ENCODE results near the gene NEDD4L.

Gene NEDD4L

DNA sequence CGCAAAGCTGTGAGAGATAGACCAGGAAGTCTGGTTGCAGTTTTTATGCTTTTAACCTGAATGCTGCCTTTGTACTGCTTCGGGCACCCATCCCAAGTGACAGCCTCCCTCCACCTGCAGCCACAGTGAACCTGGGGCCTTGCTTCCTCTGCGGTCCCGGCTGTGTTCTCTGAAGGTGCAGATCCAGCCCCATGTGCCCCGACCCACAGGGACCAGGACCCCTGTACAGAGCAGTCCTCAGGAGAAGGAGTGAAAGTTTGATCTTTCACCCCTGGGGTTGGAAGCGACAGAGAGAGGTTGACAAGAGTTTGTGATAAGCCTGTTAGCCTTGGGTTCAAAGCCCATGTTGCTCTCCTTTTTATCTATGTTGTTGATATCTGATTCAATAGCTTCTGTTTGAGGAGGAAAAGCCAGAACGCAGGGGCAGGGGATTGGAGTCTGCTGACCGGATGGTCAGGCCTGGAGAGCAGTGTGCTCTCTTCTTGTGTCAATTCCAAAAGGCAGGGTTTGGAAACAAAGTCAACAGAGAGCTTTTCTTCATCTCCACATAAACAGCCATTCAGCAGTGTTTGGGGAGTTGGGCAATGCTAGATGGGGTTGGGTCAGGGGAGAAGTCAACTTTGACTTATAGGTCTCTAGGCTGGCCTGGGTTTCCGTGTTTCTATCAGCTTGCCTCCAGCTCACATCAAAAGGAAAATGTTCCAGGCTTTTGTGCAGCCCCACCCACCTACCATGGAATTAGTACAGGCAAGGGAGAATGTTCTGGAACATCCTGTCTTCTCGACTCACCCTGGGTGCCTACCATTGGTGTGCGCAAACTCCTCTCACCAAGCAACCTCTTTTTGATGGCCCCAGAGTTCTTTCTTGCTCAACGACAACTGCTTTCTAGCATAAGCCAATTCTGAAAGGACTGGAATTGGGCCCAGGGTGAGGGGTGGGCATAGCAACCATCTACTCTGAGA lies 369.9 kb downstream of the NEDD4L start:
- peaks cover 29% of the 10 kb centered on the region for H3K4me1 ChIP-seq (ENCODE audit: control insufficient read depth, insufficient read depth, low read length)
- H3K9ac ChIP-seq (ENCODE audit: low read depth, low read length): no peak overlapping the region
- H3K4me2 ChIP-seq (ENCODE audit: low read length): no peak overlapping the region
- H3K9me3 ChIP-seq (replicated peaks; ENCODE audit: low read length): no peaks in the 10 kb centered on the region
- no peak overlapping the region for H3K4me3 ChIP-seq (ENCODE audit: low read length)
- H3K36me3 ChIP-seq (ENCODE audit: insufficient read depth, low read length): no peaks in the 10 kb centered on the region
- peaks cover 10% of the 10 kb centered on the region for H3K27me3 ChIP-seq (ENCODE audit: control insufficient read depth, insufficient read depth, low read length)

DNA sequence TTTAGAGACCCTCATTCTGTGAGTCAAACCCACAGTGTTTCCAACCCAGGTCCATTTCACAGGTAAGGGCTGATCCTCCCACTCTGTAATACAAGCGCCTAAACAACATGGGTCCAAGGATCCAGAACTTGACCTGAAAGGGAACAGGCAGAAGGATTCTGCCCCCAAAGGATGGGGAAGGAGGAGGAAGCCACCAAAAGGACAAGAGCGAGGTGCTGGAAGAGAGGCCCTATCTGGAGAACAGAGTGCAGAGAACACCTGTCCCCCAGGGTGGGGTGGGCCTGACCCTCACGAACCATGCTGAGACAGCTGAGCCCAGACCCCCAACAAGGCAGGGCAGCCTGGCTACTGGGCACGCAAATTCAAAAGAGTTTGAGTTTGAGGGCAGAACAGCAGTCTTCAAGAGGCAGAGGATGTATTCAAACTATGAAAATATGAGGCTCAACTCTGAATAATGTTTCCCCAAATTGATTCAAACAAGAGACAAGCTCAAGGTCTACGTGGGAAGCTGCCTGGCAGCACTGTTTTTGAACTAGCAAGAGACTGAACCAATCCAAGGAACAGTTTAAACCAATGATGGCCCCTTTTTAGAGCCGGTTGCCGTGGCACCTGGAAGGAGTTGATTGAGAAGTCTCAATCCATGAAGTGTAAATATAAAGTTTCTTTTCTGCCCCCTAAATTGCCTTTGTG lies 372.1 kb downstream of the NEDD4L start:
- Histone ChIP-seq H3K4me2 (ENCODE audit: low read length) (peak overlapping the region; percentile 64), H3K4me3 (ENCODE audit: low read length) (no peak overlapping the region), H3K9me3 (replicated peaks; ENCODE audit: low read length) (no peaks in the 10 kb centered on the region), H3K9ac (ENCODE audit: low read depth, low read length) (no peak overlapping the region), H3K27me3 (ENCODE audit: control insufficient read depth, insufficient read depth, low read length) (peaks cover 4% of the 10 kb centered on the region), H3K4me1 (ENCODE audit: control insufficient read depth, insufficient read depth, low read length) (peaks cover 29% of the 10 kb centered on the region), H3K36me3 (ENCODE audit: insufficient read depth, low read length) (no peaks in the 10 kb centered on the region)

- Histone ChIP-seq H3K9ac (ENCODE audit: low read depth, low read length) (no peak overlapping the region), H3K27me3 (ENCODE audit: control insufficient read depth, insufficient read depth, low read length) (peaks cover 4% of the 10 kb centered on the region), H3K9me3 (replicated peaks; ENCODE audit: low read length) (no peaks in the 10 kb centered on the region), H3K36me3 (ENCODE audit: insufficient read depth, low read length) (no peaks in the 10 kb centered on the region), H3K4me3 (ENCODE audit: low read length) (no peak overlapping the region), H3K4me1 (ENCODE audit: control insufficient read depth, insufficient read depth, low read length) (peaks cover 29% of the 10 kb centered on the region), H3K4me2 (ENCODE audit: low read length) (peak overlapping the region; percentile 64)
Measured at GRCh38 chr18:58416704-58417683, 373.0 kb downstream of the NEDD4L start.

- Histone ChIP-seq H3K4me2 (ENCODE audit: low read length) (peak overlapping the region; percentile 55), H3K27me3 (ENCODE audit: control insufficient read depth, insufficient read depth, low read length) (peaks cover 4% of the 10 kb centered on the region), H3K36me3 (ENCODE audit: insufficient read depth, low read length) (no peaks in the 10 kb centered on the region), H3K9ac (ENCODE audit: low read depth, low read length) (no peak overlapping the region), H3K4me3 (ENCODE audit: low read length) (no peak overlapping the region), H3K4me1 (ENCODE audit: control insufficient read depth, insufficient read depth, low read length) (peaks cover 29% of the 10 kb centered on the region), H3K9me3 (replicated peaks; ENCODE audit: low read length) (no peaks in the 10 kb centered on the region)
Measured at GRCh38 chr18:58417752-58418151, 373.7 kb downstream of the NEDD4L start.

DNA sequence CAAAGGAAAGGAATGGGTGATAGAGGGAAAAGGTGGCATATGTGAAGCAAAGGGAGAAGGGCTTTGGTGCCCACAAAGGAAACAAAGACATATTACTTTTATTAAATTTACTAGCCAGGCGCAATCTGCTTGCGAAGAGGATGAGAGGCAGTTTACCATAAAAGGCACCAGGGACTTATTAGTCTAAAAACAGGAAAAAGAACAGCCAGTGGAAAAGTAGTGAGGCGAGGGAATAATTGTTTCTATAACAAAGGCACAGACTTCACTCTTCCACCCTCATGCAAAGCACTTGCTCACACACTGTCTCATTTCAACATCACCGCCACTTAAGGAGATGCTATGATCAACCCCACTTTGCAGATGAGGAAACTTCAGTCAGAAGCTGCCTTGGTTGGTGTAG lies 374.3 kb downstream of the NEDD4L start:
- H3K27me3 ChIP-seq (ENCODE audit: control insufficient read depth, insufficient read depth, low read length): peaks cover 4% of the 10 kb centered on the region

DNA sequence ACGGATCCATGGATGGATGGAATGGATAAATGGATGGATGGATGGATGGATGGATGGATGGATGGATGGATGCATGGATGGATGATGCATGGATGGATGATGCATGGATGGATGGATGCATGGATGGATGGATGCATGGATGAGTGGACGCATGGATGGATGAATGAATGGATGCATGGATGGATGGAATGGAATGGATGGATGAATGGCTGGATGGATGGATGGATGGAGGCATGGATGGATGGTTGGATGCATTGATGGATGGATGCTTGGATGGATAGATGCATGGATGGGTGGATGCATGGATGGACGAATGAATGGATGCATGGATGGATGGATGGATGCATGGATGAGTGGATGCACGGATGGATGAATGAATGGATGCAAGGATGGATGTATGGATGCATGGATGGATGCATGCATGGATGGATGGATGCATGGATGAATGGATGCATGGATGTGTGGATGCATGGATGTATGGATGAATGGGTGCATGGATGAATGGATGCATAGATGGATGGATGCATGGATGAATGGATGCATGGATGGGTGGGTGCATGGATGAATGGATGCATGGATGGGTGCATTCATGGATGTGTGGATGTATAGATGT lies 375.7 kb downstream of the NEDD4L start:
- Histone ChIP-seq H3K4me2 (ENCODE audit: low read length) (no peak overlapping the region), H3K27me3 (ENCODE audit: control insufficient read depth, insufficient read depth, low read length) (no peaks in the 10 kb centered on the region), H3K4me3 (ENCODE audit: low read length) (no peak overlapping the region), H3K9ac (ENCODE audit: low read depth, low read length) (no peak overlapping the region), H3K9me3 (replicated peaks; ENCODE audit: low read length) (no peaks in the 10 kb centered on the region), H3K4me1 (ENCODE audit: control insufficient read depth, insufficient read depth, low read length) (peaks cover 29% of the 10 kb centered on the region), H3K36me3 (ENCODE audit: insufficient read depth, low read length) (no peaks in the 10 kb centered on the region)

More for the DNA sequence above, 374.3 kb downstream of the NEDD4L start:
- Histone ChIP-seq H3K4me2 (ENCODE audit: low read length) (no peak overlapping the region), H3K4me1 (ENCODE audit: control insufficient read depth, insufficient read depth, low read length) (peaks cover 29% of the 10 kb centered on the region), H3K36me3 (ENCODE audit: insufficient read depth, low read length) (no peaks in the 10 kb centered on the region), H3K9me3 (replicated peaks; ENCODE audit: low read length) (no peaks in the 10 kb centered on the region), H3K4me3 (ENCODE audit: low read length) (no peak overlapping the region), H3K9ac (ENCODE audit: low read depth, low read length) (no peak overlapping the region)

- no peaks in the 10 kb centered on the region for H3K36me3 ChIP-seq (ENCODE audit: insufficient read depth, low read length)
- no peaks in the 10 kb centered on the region for H3K4me1 ChIP-seq (ENCODE audit: control insufficient read depth, insufficient read depth, low read length)
- no peak overlapping the region for H3K4me2 ChIP-seq (ENCODE audit: low read length)
- no peak overlapping the region for H3K4me3 ChIP-seq (ENCODE audit: low read length)
- no peaks in the 10 kb centered on the region for H3K27me3 ChIP-seq (ENCODE audit: control insufficient read depth, insufficient read depth, low read length)
- no peaks in the 10 kb centered on the region for H3K9me3 ChIP-seq (replicated peaks; ENCODE audit: low read length)
- no peak overlapping the region for H3K9ac ChIP-seq (ENCODE audit: low read depth, low read length)
Measured at GRCh38 chr18:58426611-58427010, 382.6 kb downstream of the NEDD4L start.

GRCh38 chr18:58427321-58427720 lies 383.3 kb downstream of the NEDD4L start:
- Histone ChIP-seq H3K4me2 (ENCODE audit: low read length) (no peak overlapping the region), H3K9me3 (replicated peaks; ENCODE audit: low read length) (no peaks in the 10 kb centered on the region), H3K4me3 (ENCODE audit: low read length) (no peak overlapping the region), H3K27me3 (ENCODE audit: control insufficient read depth, insufficient read depth, low read length) (no peaks in the 10 kb centered on the region), H3K36me3 (ENCODE audit: insufficient read depth, low read length) (no peaks in the 10 kb centered on the region), H3K4me1 (ENCODE audit: control insufficient read depth, insufficient read depth, low read length) (no peaks in the 10 kb centered on the region), H3K9ac (ENCODE audit: low read depth, low read length) (no peak overlapping the region)

- no peak overlapping the region for H3K4me2 ChIP-seq (ENCODE audit: low read length)
- H3K9ac ChIP-seq (ENCODE audit: low read depth, low read length): no peak overlapping the region
- H3K9me3 ChIP-seq (replicated peaks; ENCODE audit: low read length): no peaks in the 10 kb centered on the region
- H3K4me3 ChIP-seq (ENCODE audit: low read length): no peak overlapping the region
- H3K27me3 ChIP-seq (ENCODE audit: control insufficient read depth, insufficient read depth, low read length): no peaks in the 10 kb centered on the region
- no peaks in the 10 kb centered on the region for H3K4me1 ChIP-seq (ENCODE audit: control insufficient read depth, insufficient read depth, low read length)
- no peaks in the 10 kb centered on the region for H3K36me3 ChIP-seq (ENCODE audit: insufficient read depth, low read length)
Measured at GRCh38 chr18:58429442-58429841, 385.4 kb downstream of the NEDD4L start.

GRCh38 chr18:58431215-58431614 lies 387.2 kb downstream of the NEDD4L start:
- H3K27me3 ChIP-seq (ENCODE audit: control insufficient read depth, insufficient read depth, low read length): peaks cover under 1% of the 10 kb centered on the region

More at GRCh38 chr18:58431215-58431614, 387.2 kb downstream of the NEDD4L start:
- no peak overlapping the region for H3K4me2 ChIP-seq (ENCODE audit: low read length)
- H3K4me1 ChIP-seq (ENCODE audit: control insufficient read depth, insufficient read depth, low read length): no peaks in the 10 kb centered on the region
- no peaks in the 10 kb centered on the region for H3K36me3 ChIP-seq (ENCODE audit: insufficient read depth, low read length)
- no peak overlapping the region for H3K4me3 ChIP-seq (ENCODE audit: low read length)
- no peaks in the 10 kb centered on the region for H3K9me3 ChIP-seq (replicated peaks; ENCODE audit: low read length)
- no peak overlapping the region for H3K9ac ChIP-seq (ENCODE audit: low read depth, low read length)
